Stomach (tissue), 4 donors: ENCODE data around the gene REV3L.

Experiments used
- CTCF ChIP-seq, 7 experiments: fragments of 450-650 bp in 4 of 7; fragments of 200-600 bp in 3 of 7; sonication (generic) in 3 of 7; IDR thresholded peaks; one replicate each; pipeline ENCODE4 v1.5.1; 2016 to 2019; ENCODE audit warnings: antibody characterized with exemption in 7 of 7, control low read depth in 2 of 7, mild to moderate bottlenecking in 1 of 7
- EP300 ChIP-seq: sonication (generic); formaldehyde crosslinking; IDR thresholded peaks from one replicate; pipeline ENCODE4 v1.6.1; 2017; ENCODE audit warnings: antibody characterized with exemption
- POLR2A ChIP-seq, 4 donors: fragments of 450-650 bp; IDR thresholded peaks; one replicate each; pipeline ENCODE4 v1.6.1; 2016; ENCODE audit warnings: antibody characterized with exemption in 4 of 4, control low read depth in 2 of 4, mild to moderate bottlenecking in 1 of 4, moderate library complexity in 1 of 4
- POLR2AphosphoS5 ChIP-seq, 3 donors: sonication (generic); formaldehyde crosslinking; IDR thresholded peaks; one replicate each; pipeline ENCODE4 v1.6.1; 2016; ENCODE audit warnings: antibody characterized with exemption in 3 of 3

GRCh38 chr6:111437573-111437972 is 45.4 kb downstream of the REV3L start:
- TF ChIP-seq CTCF (IDR thresholded peaks at IDR 0.05): no peak
- TF ChIP-seq POLR2A (IDR thresholded peaks at IDR 0.05): no peak
- TF ChIP-seq EP300: no peak
- no peak for TF ChIP-seq POLR2AphosphoS5 (IDR thresholded peaks at IDR 0.05)
